Common myeloid progenitor, CD34-positive (primary cell): ENCODE data around the gene SEL1L.
"Not testable (repeated sequence)": the region's sequence is repeated elsewhere in the genome, so short reads cannot be mapped to it uniquely, and the experiment has no call there.

ENCODE experiments used
- CTCF ChIA-PET: fragments of 350-600 bp; sonication (Branson Sonifier 250); formaldehyde crosslinking; loops from one replicate; lab custom pipeline; 2021; ENCODE audit warnings: antibody characterized with exemption; lab: Charles Lee
- POLR2A ChIA-PET: fragments of 350-600 bp; sonication (Branson Sonifier 250); formaldehyde crosslinking; loops from one replicate; lab custom pipeline; 2021; ENCODE audit warnings: antibody characterized with exemption; lab: Charles Lee
- DNase-seq, 3 donors: peaks; one replicate each; pipeline versions ENCODE4 v3.0.0 to v3.0.0-alpha.2; 2013
- H3K27ac ChIP-seq, 2 experiments: 1 replicate in 1 of 2; 2 replicates in 1 of 2; pipeline ENCODE4 v1.7.0; 2013; ENCODE audit warnings: inconsistent platforms in 2 of 2, low read length in 2 of 2, mild to moderate bottlenecking in 2 of 2, low read depth in 1 of 2, moderate library complexity in 1 of 2; ENCODE audit not compliant: severe bottlenecking in 2 of 2, insufficient read depth in 1 of 2, poor library complexity in 1 of 2
- H3K27me3 ChIP-seq, 5 experiments: replicated peaks in 2 of 5; 1 replicate in 3 of 5; 2 replicates in 2 of 5; pipeline versions ENCODE4 v1.6.1 to v1.7.0; 2013; ENCODE audit warnings: low read length in 4 of 5, mild to moderate bottlenecking in 2 of 5, moderate library complexity in 2 of 5, inconsistent platforms in 1 of 5; ENCODE audit not compliant: insufficient read depth in 5 of 5, control insufficient read depth in 4 of 5
- H3K36me3 ChIP-seq, 4 experiments: 1 replicate in 2 of 4; 2 replicates in 2 of 4; pipeline versions ENCODE4 v1.6.1 to v1.7.0; 2013; ENCODE audit warnings: low read length in 3 of 4, control low read depth in 1 of 4, mild to moderate bottlenecking in 1 of 4; ENCODE audit not compliant: control insufficient read depth in 4 of 4, insufficient read depth in 4 of 4
- H3K4me1 ChIP-seq, 4 experiments: 1 replicate in 3 of 4; 2 replicates in 1 of 4; pipeline versions ENCODE4 v1.6.1 to v1.7.1; 2013; ENCODE audit warnings: low read length in 3 of 4, mild to moderate bottlenecking in 3 of 4, control low read depth in 1 of 4, inconsistent platforms in 1 of 4, moderate library complexity in 1 of 4; ENCODE audit not compliant: control insufficient read depth in 4 of 4, insufficient read depth in 4 of 4; ENCODE audit errors: control extremely low read depth in 1 of 4
- H3K4me3 ChIP-seq, 7 experiments: 1 replicate in 4 of 7; 2 replicates in 3 of 7; pipeline versions ENCODE4 v1.5.1 to v1.7.0; 2013; ENCODE audit warnings: mild to moderate bottlenecking in 7 of 7, low read length in 6 of 7, moderate library complexity in 6 of 7, inconsistent platforms in 2 of 7, low read depth in 2 of 7, control low read depth in 1 of 7; ENCODE audit not compliant: insufficient read depth in 4 of 7, control insufficient read depth in 1 of 7; ENCODE audit errors: extremely low read depth in 1 of 7
- H3K9me3 ChIP-seq, 5 experiments: 1 replicate in 4 of 5; 2 replicates in 1 of 5; pipeline versions ENCODE4 v1.6.1 to v1.7.1; 2013; ENCODE audit warnings: low read length in 4 of 5, mild to moderate bottlenecking in 2 of 5, inconsistent platforms in 1 of 5, low read depth in 1 of 5, moderate library complexity in 1 of 5; ENCODE audit not compliant: control insufficient read depth in 4 of 5, insufficient read depth in 2 of 5; ENCODE audit errors: control extremely low read depth in 1 of 5
- WGBS: methylation state at CpG from one replicate; pipeline ENCODE4 v1.1.5; 2013; ENCODE audit not compliant: insufficient coverage; 5-methylcytosine and 5-hydroxymethylcytosine counted together

SEL1L gene

GRCh38 chr14:81472096-81472800 is 61.4 kb downstream of the SEL1L start:
- 100% methylated on average over 1 of the region's 3 CpGs for WGBS
- ChIA-PET POLR2A (no interaction called here), CTCF (interaction anchor here (0.6 to 1.7 kb wide), 5 partner anchors 8 to 302 kb away, joined by 3 read pairs; no protein-coding TSS in a partner anchor)
- Histone ChIP-seq H3K4me1 (peaks cover 0 to 22% (median 7%) of the 10 kb centered on the region in 4 experiments), H3K4me3 (no peak overlapping the region), H3K27me3 (no peaks in the 10 kb centered on the region), H3K27ac (no peak overlapping the region), H3K36me3 (peaks cover 4 to 20% (median 14%) of the 10 kb centered on the region in 4 experiments), H3K9me3 (no peaks in the 10 kb centered on the region)
- DNase-seq, result no peak

- Histone ChIP-seq H3K4me1 (peaks cover 0 to 22% (median 7%) of the 10 kb centered on the region in 4 experiments), H3K36me3 (peaks cover 0 to 10% (median 6%) of the 10 kb centered on the region in 4 experiments), H3K9me3 (no peaks in the 10 kb centered on the region), H3K4me3 (no peak overlapping the region), H3K27me3 (no peaks in the 10 kb centered on the region), H3K27ac (no peak overlapping the region)
- POLR2A ChIA-PET, result no interaction called here
- CTCF ChIA-PET, result interaction anchor here (0.8 to 1.3 kb wide), 2 partner anchors 17 to 199 kb away, joined by 3 read pairs; no protein-coding TSS in a partner anchor
- no peak for DNase-seq
- WGBS, result 60% methylated on average over 1 of the region's 7 CpGs
Observed at GRCh38 chr14:81471062-81471461, 62.6 kb downstream of the SEL1L start.

GRCh38 chr14:81470557-81470826 is 63.2 kb downstream of the SEL1L start:
- H3K9me3 ChIP-seq, POLR2A ChIA-PET, H3K27me3 ChIP-seq, H3K27ac ChIP-seq, DNase-seq, H3K36me3 ChIP-seq, H3K4me3 ChIP-seq: not testable (repeated sequence)
- CTCF ChIA-PET, result interaction anchor here (0.8 to 1.3 kb wide), 2 partner anchors 17 to 199 kb away, joined by 3 read pairs; no protein-coding TSS in a partner anchor
- H3K4me1 ChIP-seq, result peaks cover 0 to 22% (median 7%) of the 10 kb centered on the region in 4 experiments
- 98% methylated on average over 5 of the region's 5 CpGs for WGBS

- Histone ChIP-seq H3K4me1 (peaks cover 3% of the 10 kb centered on the region in 4 experiments), H3K9me3 (no peaks in the 10 kb centered on the region), H3K4me3 (no peak overlapping the region), H3K27me3 (no peaks in the 10 kb centered on the region), H3K27ac (no peak overlapping the region), H3K36me3 (peaks cover 0 to under 1% (median 0%) of the 10 kb centered on the region in 4 experiments)
- CTCF ChIA-PET, result interaction anchor here (1.7 to 2.0 kb wide), 2 partner anchors 11 to 198 kb away, joined by 3 to 8 read pairs; no protein-coding TSS in a partner anchor
- no peak for DNase-seq
- 100% methylated on average over 2 of the region's 5 CpGs for WGBS
- POLR2A ChIA-PET, result no interaction called here
Observed at GRCh38 chr14:81466854-81467253, 66.8 kb downstream of the SEL1L start.

DNA sequence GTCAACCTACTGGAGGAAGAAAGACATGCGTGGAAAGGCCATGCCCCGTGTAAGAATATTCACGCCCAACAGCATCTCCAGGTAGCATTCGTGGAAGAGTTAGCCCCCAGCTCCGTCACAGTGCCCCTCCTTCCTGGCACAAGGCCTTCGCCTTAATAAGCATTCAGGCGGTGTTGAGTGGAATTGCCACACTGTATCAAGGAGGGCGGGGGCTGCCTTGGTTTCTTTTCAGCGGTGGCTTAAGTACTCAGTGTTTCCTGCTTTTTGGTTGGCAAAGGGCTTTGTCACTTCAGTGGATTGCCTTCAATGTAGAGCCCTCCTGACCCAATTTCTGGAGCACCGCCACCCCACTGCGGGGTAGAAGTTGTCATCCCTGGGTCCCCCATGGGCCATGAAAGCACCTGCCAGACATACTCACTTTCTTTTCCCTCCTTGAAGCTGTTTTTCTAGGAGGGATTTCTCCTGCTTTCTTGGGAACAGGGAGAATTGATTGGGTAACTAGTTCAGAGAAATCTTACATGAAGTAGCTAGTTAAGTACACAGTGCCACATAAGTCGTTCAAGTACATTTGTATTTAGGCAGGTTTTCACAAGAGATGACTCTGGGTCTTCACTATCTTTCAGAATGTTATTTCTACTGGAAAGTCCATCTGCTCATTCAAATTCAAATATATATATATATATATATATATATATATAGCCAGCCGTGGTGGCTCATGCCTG is 68.0 kb downstream of the SEL1L start:
- ChIA-PET CTCF (interaction anchor here (0.6 to 3.8 kb wide), 12 partner anchors 12 to 293 kb away, joined by 3 to 80 read pairs (median 4); no protein-coding TSS in a partner anchor), POLR2A (no interaction called here)
- Histone ChIP-seq H3K4me1 (peaks cover 0 to 3% (median 3%) of the 10 kb centered on the region in 4 experiments), H3K9me3 (no peaks in the 10 kb centered on the region), H3K27ac (no peak overlapping the region), H3K27me3 (no peaks in the 10 kb centered on the region), H3K36me3 (no peaks in the 10 kb centered on the region), H3K4me3 (no peak overlapping the region)
- no peak for DNase-seq
- WGBS, result 90% methylated on average over 9 of the region's 13 CpGs

- not testable (repeated sequence) for H3K9me3 ChIP-seq, DNase-seq, H3K36me3 ChIP-seq, H3K27me3 ChIP-seq, H3K4me1 ChIP-seq
- POLR2A ChIA-PET, result interaction anchor here (0.7 kb wide), 1 partner anchor 217 kb away, joined by 3 read pairs; no protein-coding TSS in a partner anchor
- WGBS, result 83% methylated on average over 3 of the region's 11 CpGs
- Histone ChIP-seq H3K27ac (peak overlapping the region in 1 of 2 experiments; percentile 67), H3K4me3 (peak overlapping the region in 6 of 7 experiments; percentile 58 to 98 (median 88))
- CTCF ChIA-PET, result interaction anchor here (0.6 to 3.8 kb wide), 20 partner anchors 8 to 468 kb away, joined by 3 to 80 read pairs (median 4); no protein-coding TSS in a partner anchor
Observed at GRCh38 chr14:81465003-81465392, 68.7 kb downstream of the SEL1L start.
